H1 (cell line): ENCODE measurements around the gene GAST.

Experiments
- CBX5 ChIP-seq: fragments of 300-800, 300-1000 bp; sonication (generic); IDR thresholded peaks from 2 replicates; pipeline ENCODE4 v1.7.1; 2016; ENCODE audit warnings: antibody characterized with exemption, low read length, low read depth
- CHD2 ChIP-seq: IDR thresholded peaks from 2 replicates; pipeline ENCODE4 v1.6.1; 2012; ENCODE audit warnings: low read length, improper control_type of control experiment
- FOSL1 ChIP-seq: IDR thresholded peaks from 2 replicates; pipeline ENCODE4 v1.6.1; 2011; ENCODE audit warnings: mild to moderate bottlenecking, low read depth, low read length, moderate library complexity; ENCODE audit not compliant: insufficient read depth
- GABPA ChIP-seq: IDR thresholded peaks from 2 replicates; pipeline ENCODE4 v1.6.1; 2011; ENCODE audit warnings: mild to moderate bottlenecking, low read length, moderate library complexity, borderline replicate concordance; ENCODE audit not compliant: insufficient read depth
- HDAC6 ChIP-seq: IDR thresholded peaks from one replicate; pipeline ENCODE4 v1.7.1; 2012; ENCODE audit warnings: low read depth, mild to moderate bottlenecking, inconsistent platforms, low read length, moderate library complexity
- POLR2A ChIP-seq, 2 experiments: IDR thresholded peaks; 1 replicate in 1 of 2; 2 replicates in 1 of 2; pipeline ENCODE4 v1.6.1; 2011; ENCODE audit warnings: low read depth in 2 of 2, low read length in 2 of 2, mild to moderate bottlenecking in 2 of 2; ENCODE audit errors: control extremely low read depth in 1 of 2
- SAP30 ChIP-seq: fragments of 300-600 bp; sonication (generic); IDR thresholded peaks from 2 replicates; pipeline ENCODE4 v1.7.1; 2012; ENCODE audit warnings: low read length, moderate library complexity, mild to moderate bottlenecking, inconsistent platforms; ENCODE audit not compliant: insufficient read depth, insufficient replicate concordance
- SIN3A ChIP-seq, 2 experiments: IDR thresholded peaks in 1 of 2; conservative IDR thresholded peaks in 1 of 2; 2 replicates each; pipeline ENCODE4 v1.6.1; 2011 to 2012; ENCODE audit warnings: low read length in 2 of 2, improper control_type of control experiment in 1 of 2, low read depth in 1 of 2, mild to moderate bottlenecking in 1 of 2
- SP2 ChIP-seq: IDR thresholded peaks from 2 replicates; pipeline ENCODE4 v1.6.1; 2012; ENCODE audit warnings: mild to moderate bottlenecking, low read length, inconsistent platforms
- TF ChIP-seq, protein P1 (sequence below), 3 experiments: IDR thresholded peaks; 1 replicate in 2 of 3; 2 replicates in 1 of 3; pipeline versions ENCODE4 v1.5.1 to v1.6.1; 2011; ENCODE audit warnings: low read length in 3 of 3, mild to moderate bottlenecking in 3 of 3, inconsistent platforms in 2 of 3, low read depth in 1 of 3, moderate library complexity in 1 of 3; ENCODE audit not compliant: insufficient read depth in 1 of 3; ENCODE audit errors: control extremely low read depth in 1 of 3
- TF ChIP-seq, protein P2 (sequence below): IDR thresholded peaks from 2 replicates; pipeline ENCODE4 v1.6.1; 2012; ENCODE audit warnings: inconsistent platforms

DNA sequence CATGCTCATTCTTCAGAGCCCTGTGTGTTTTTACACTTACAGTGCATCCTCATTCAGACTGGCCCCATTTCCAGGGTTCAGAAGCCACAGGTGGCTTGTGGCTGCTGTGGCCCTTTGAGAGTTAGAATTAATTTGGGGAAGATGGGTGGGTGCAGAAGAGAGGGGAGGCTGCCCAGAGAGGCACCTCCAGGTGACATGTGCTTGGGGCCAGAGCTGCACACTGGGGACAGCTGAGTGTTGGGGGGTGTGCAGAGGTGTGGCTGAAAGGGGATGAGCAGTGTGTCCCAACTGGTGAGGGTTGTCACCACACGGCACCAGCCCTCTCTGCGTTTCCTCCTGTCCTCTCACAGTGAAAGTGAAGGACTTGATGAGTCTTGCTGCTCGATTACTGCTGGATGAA, 30.4 kb upstream of the GAST start:
- TF ChIP-seq, protein P1, sequence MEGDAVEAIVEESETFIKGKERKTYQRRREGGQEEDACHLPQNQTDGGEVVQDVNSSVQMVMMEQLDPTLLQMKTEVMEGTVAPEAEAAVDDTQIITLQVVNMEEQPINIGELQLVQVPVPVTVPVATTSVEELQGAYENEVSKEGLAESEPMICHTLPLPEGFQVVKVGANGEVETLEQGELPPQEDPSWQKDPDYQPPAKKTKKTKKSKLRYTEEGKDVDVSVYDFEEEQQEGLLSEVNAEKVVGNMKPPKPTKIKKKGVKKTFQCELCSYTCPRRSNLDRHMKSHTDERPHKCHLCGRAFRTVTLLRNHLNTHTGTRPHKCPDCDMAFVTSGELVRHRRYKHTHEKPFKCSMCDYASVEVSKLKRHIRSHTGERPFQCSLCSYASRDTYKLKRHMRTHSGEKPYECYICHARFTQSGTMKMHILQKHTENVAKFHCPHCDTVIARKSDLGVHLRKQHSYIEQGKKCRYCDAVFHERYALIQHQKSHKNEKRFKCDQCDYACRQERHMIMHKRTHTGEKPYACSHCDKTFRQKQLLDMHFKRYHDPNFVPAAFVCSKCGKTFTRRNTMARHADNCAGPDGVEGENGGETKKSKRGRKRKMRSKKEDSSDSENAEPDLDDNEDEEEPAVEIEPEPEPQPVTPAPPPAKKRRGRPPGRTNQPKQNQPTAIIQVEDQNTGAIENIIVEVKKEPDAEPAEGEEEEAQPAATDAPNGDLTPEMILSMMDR (IDR thresholded peaks at IDR 0.05; ENCODE audit: control extremely low read depth in 1 of 3, insufficient read depth in 1 of 3, low read depth in 1 of 3, low read length in 3 of 3), result no peak
- no peak for TF ChIP-seq SIN3A (conservative IDR thresholded peaks at IDR 0.05 in 1 of 2, IDR thresholded peaks at IDR 0.05 in 1 of 2; ENCODE audit: low read depth in 1 of 2, low read length in 2 of 2)
- TF ChIP-seq, protein P2, sequence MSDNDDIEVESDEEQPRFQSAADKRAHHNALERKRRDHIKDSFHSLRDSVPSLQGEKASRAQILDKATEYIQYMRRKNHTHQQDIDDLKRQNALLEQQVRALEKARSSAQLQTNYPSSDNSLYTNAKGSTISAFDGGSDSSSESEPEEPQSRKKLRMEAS, result no peak
- no peak for TF ChIP-seq CBX5
- no peak for TF ChIP-seq FOSL1
- TF ChIP-seq SP2, result no peak
- no peak for TF ChIP-seq POLR2A (IDR thresholded peaks at IDR 0.05; ENCODE audit: control extremely low read depth in 1 of 2, low read depth in 2 of 2, low read length in 2 of 2)
- TF ChIP-seq CHD2, result no peak
- TF ChIP-seq HDAC6, result no peak
- no peak for TF ChIP-seq SAP30
- no peak for TF ChIP-seq GABPA
